SJSA1 (cell line): ENCODE data around the gene TGFBR1. TPM values are rescaled to one million over a fixed set of nuclear protein-coding genes. Genes with fewer than 3 reads are reported as not detected.

Source experiments
- DNase-seq, 2 experiments: peaks; one replicate each; pipeline ENCODE4 v3.0.0-alpha.2; 2015 to 2020; ENCODE audit warnings: low spot score in 2 of 2, low read depth in 1 of 2
- H3K27ac ChIP-seq: fragments of 250-450 bp; sonication (Bioruptor Pico); 2 replicates; pipeline ENCODE4 v1.5.1; 2020; ENCODE audit warnings: mild to moderate bottlenecking, moderate library complexity
- H3K27me3 ChIP-seq: fragments of 250-450 bp; sonication (Bioruptor Pico); replicated peaks from 2 replicates; pipeline ENCODE4 v1.5.1; 2020; ENCODE audit warnings: mild to moderate bottlenecking, moderate library complexity
- H3K36me3 ChIP-seq: fragments of 250-450 bp; sonication (Bioruptor Pico); 2 replicates; pipeline ENCODE4 v1.5.1; 2020; ENCODE audit warnings: mild to moderate bottlenecking
- H3K4me1 ChIP-seq: fragments of 250-450 bp; sonication (Bioruptor Pico); replicated peaks from 2 replicates; pipeline ENCODE4 v1.6.1; 2021; ENCODE audit warnings: mild to moderate bottlenecking
- H3K4me3 ChIP-seq: fragments of 250-450 bp; sonication (Bioruptor Pico); 2 replicates; pipeline ENCODE4 v1.5.1; 2020; ENCODE audit warnings: mild to moderate bottlenecking
- H3K9me3 ChIP-seq: fragments of 250-450 bp; sonication (Bioruptor Pico); replicated peaks from 2 replicates; pipeline ENCODE4 v1.5.1; 2020; ENCODE audit warnings: mild to moderate bottlenecking
- total RNA-seq: library from RNA; depleted of rRNA; stranded (reverse); fragments of >200 nt; shearing (Covaris generic); gene quantifications from 2 replicates; pipeline ENCODE4 v1.2.3, GENCODE V29; 2014

Gene TGFBR1
- total RNA-seq, 1 experiment from 2014 or later, result 36.0 TPM

DNA sequence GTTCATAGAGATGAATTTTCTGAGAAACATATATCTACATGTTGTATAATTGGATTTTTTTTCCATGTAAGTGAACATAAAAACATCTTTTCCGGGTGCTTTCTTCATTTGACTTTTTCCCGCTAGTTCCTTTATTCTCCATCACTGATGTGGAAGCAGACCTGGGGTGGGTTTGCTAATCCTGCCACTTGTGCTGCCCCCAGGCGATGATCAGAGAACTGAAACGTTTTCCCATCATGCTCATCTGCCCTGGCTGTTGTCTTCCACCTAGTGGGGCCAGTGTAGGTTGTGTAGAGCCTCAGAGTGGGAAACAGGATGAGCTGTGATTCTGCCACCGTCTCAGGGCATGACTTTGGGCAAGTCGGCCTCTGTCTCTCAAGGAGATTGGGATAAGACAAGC, 34.2 kb upstream of the TGFBR1 start:
- H3K4me1 ChIP-seq, result peaks cover 17% of the 10 kb centered on the region
- H3K27ac ChIP-seq, result no peak overlapping the region

DNA sequence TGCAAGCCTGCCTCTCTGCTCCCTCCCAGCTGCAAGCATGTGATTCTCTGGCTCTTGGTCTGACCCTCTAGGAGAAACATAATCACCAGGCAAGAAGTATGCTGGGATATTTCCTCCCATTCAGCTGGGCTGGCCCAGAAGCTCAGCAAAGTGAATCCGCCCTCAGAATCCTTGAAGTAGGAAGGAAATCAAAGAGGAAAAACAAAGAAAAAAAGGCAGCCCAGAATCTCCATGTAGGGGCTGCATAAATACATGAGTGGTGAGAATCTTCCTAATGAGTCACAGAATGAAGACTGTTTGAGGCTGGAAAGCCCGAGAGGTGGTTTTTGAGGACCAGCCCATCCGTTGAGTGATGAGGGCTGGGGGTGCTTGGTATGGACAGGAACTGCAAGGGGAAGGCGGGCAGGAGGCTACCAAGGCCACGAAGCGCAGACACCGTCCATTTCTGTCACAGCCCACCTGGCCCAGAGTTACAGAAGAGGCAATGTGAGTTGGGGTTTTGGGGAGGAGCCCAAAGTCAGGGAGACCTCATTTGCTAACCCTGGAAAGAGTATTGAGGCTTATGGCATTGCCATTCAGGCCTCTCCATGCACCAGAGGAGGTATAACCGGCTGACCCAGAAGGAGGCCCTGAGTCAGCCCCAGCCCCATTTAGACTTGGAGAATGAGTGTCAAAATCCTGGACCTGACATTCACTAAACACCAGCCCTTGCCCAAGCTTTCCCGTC, 33.4 kb upstream of the TGFBR1 start:
- Histone ChIP-seq H3K4me1 (peaks cover 21% of the 10 kb centered on the region), H3K36me3 (no peaks in the 10 kb centered on the region), H3K27me3 (no peaks in the 10 kb centered on the region), H3K4me3 (no peak overlapping the region), H3K27ac (no peak overlapping the region), H3K9me3 (no peaks in the 10 kb centered on the region)
- DNase-seq, result no peak

More for the DNA sequence above, 34.2 kb upstream of the TGFBR1 start:
- Histone ChIP-seq H3K4me3 (no peak overlapping the region), H3K27me3 (no peaks in the 10 kb centered on the region), H3K36me3 (no peaks in the 10 kb centered on the region), H3K9me3 (no peaks in the 10 kb centered on the region)
- DNase-seq, result no peak

DNA sequence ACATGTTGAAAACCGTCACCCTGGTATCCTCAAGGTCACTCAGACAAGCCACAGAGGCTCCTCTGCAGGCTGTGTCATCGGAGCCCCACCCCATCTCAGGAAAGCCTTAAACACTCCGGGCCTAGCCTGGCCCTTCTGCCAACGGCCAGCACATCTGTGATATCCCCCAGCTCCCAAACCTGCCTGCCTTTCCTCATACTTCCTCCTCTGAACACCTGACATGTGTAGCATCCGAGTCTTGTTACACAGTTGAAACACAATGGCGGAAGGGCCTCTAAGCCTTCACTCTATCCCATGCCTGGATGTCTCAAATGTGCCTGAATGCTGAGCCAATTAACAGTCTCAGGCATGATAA, 32.9 kb upstream of the TGFBR1 start:
- H3K4me1 ChIP-seq, result peaks cover 21% of the 10 kb centered on the region
- no peaks in the 10 kb centered on the region for H3K27me3 ChIP-seq
- no peaks in the 10 kb centered on the region for H3K9me3 ChIP-seq
- H3K36me3 ChIP-seq, result no peaks in the 10 kb centered on the region
- no peak overlapping the region for H3K4me3 ChIP-seq
- DNase-seq, result no peak
- no peak overlapping the region for H3K27ac ChIP-seq

DNA sequence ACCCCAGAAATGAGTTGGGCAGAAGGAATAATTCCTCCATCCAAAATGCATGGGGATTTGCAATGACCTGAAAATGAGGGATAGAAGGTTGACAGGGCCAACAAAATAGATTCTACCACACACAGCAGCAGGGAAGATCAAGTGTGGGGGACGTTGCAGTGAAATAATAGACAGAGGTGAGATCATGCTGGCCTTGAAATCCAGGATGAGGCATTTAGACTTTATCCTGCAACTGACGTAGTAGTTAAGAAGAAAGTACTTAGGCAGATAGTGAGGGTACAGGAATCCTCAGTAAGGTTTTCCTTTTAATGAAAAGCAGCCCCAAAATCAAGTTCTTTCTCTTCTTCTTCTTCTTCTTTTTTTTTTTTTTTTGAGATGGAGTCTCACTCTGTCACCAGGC, 31.6 kb upstream of the TGFBR1 start:
- peaks cover 21% of the 10 kb centered on the region for H3K4me1 ChIP-seq
- no peaks in the 10 kb centered on the region for H3K9me3 ChIP-seq
- no peak for DNase-seq
- no peak overlapping the region for H3K4me3 ChIP-seq
- H3K27ac ChIP-seq, result no peak overlapping the region
- no peaks in the 10 kb centered on the region for H3K36me3 ChIP-seq
- H3K27me3 ChIP-seq, result no peaks in the 10 kb centered on the region

DNA sequence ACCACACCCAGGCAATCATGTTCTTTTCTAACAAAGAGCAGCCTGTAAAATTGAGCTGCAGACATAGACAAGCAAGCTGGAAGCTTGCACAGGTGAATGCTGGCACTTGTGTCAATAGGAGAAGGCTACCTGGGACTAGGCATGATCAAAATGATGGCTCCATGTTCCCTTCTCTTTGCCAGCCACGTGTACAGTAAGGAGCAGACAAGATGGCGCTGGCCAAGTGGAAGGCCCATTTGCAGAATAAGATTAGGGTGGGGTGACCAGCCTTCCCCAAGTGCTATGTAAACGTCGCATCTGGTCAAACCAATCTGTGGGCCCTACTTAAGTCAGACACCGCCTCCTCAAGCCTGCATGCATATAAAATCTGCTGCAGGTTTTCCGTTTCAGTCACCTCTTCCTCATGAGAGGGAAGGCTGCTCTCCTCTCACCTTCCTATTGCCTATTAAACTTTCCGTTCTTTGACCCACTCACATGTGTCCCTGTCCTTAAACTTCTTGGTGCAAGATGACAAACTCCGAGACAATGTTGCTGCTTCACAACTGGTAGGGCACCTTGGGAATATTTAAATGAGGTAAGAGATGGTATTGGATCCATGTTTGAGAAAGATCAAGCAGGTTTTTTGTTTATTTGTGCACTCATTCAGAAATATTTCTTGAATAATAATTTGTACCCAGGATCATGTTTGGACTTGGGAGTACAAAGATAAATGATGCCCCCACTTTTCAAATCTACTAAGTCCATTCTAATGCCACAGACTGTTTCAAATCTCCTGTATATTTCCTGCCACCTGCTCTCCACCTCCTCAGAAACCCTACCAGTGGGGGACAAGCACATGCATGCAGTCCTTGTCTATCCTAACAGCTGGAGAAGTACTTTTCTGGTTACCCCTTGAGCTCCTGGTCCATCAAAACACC, 30.7 kb upstream of the TGFBR1 start:
- H3K27ac ChIP-seq, result no peak overlapping the region
- H3K4me3 ChIP-seq, result no peak overlapping the region
- H3K4me1 ChIP-seq, result peaks cover 21% of the 10 kb centered on the region
- no peak for DNase-seq
- no peaks in the 10 kb centered on the region for H3K36me3 ChIP-seq
- no peaks in the 10 kb centered on the region for H3K9me3 ChIP-seq
- H3K27me3 ChIP-seq, result no peaks in the 10 kb centered on the region

DNA sequence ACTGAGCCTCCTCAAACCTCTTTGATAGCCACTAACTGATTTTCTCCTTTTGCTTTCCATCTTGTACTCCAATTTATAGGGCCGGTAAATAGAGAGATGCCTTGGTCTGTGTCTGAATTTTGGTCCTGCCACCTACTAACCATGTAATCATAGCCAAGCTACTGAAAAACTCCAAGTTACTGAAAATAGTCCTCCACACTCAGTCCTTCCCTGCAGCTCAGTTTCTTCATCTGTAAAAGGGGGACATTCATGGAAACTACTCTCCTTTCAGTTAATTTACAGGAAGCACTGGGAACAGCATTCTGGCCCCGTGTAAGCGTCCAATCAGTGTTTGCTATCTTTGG, 30.0 kb upstream of the TGFBR1 start:
- Histone ChIP-seq H3K27ac (no peak overlapping the region), H3K27me3 (no peaks in the 10 kb centered on the region), H3K36me3 (no peaks in the 10 kb centered on the region), H3K4me1 (peaks cover 21% of the 10 kb centered on the region), H3K9me3 (no peaks in the 10 kb centered on the region), H3K4me3 (no peak overlapping the region)
- DNase-seq, result no peak

DNA sequence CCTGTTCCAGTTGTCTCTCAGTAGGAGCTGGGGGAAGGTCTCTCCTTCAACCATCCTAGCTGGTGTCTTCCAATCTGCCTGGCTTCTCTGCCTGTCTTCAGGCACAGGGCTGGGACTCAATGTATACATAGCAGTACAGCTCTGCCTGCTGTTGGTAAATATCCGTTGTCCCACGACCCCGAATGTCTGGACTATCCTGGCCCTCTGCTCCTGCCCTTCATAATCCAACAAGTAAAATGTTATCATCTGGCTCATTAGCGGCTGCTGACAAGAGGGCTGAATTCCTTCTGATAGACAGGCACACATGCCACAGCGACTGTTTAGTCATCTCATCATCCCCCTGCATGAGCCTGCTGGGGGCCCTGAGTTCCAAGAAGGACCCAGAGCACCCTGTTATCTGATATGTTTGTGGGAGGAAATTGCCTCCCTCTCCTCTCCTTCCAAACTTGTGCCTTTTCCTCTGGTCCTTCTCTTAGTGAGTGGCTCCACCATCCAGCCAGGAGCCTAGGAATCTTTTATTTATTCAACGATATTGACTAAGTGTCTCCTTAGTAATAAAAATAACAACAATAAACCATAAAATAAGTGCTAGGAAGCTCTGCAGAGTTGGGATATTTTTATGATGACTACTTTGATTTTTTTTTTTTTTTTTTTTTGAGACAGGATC, 29.5 kb upstream of the TGFBR1 start:
- Histone ChIP-seq H3K4me3 (no peak overlapping the region), H3K4me1 (peaks cover 21% of the 10 kb centered on the region), H3K9me3 (no peaks in the 10 kb centered on the region), H3K36me3 (no peaks in the 10 kb centered on the region), H3K27me3 (no peaks in the 10 kb centered on the region), H3K27ac (peak overlapping the region; percentile 6; the same call in 1 of the 2 replicates)
- peak in 1 of 2 experiments; percentile 46 for DNase-seq

DNA sequence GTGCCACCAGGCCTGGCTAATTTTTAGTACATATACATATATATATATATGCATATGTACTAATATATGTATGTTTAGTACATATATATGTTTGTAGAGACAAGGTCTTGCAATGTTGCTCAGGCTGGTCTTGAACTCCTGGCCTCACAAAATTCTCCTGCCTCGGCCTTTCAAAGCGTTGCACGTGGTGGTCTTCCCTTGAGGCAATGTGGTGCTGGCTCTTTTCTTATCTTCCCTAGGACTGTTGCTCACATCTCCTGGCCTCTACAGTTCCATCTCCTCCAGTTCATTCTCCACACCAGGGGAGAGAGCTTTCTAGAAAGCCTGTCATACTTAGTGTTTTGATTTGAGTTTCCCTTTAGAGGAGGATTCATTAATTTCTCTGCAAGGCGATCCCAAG, 28.9 kb upstream of the TGFBR1 start:
- no peak overlapping the region for H3K4me3 ChIP-seq
- no peaks in the 10 kb centered on the region for H3K9me3 ChIP-seq
- no peak for DNase-seq
- H3K27ac ChIP-seq, result no peak overlapping the region
- H3K36me3 ChIP-seq, result no peaks in the 10 kb centered on the region
- H3K27me3 ChIP-seq, result no peaks in the 10 kb centered on the region
- peaks cover 21% of the 10 kb centered on the region for H3K4me1 ChIP-seq

DNA sequence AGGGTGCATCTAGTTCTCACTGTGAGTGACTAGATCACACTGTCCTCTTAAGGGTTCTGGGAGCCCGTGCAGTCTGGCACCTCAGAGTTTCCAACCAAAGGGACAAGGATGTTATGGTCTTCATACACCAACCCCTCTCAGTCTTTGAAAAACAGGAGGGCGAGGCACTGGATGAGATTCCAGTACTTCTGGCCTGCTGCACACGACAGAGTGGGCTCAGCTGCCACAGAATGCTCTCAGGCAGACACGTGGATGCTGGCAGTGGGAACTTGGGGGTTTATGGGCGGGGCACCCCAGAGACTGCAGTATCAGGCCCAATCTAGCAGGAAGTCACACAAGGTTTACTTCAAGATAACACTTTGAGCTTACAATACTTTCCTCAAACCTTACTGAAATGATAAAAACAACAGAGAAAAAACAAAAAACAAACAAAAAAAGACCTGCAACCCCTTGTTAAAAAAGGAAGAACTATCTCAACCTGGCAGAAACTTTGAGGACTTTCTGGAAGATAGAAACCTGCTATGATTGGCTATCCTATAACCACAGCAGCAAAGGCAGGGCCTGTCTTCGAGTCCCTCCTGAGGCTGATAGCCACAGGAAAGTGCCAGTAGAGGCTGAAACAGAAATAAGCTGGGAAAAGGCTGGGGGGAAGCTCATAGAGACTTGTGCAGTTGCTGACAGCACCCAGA, 28.3 kb upstream of the TGFBR1 start:
- H3K4me1 ChIP-seq, result peaks cover 16% of the 10 kb centered on the region
- no peaks in the 10 kb centered on the region for H3K36me3 ChIP-seq
- H3K9me3 ChIP-seq, result no peaks in the 10 kb centered on the region
- H3K27me3 ChIP-seq, result no peaks in the 10 kb centered on the region
- H3K27ac ChIP-seq, result no peak overlapping the region
- DNase-seq, result no peak
- H3K4me3 ChIP-seq, result no peak overlapping the region

DNA sequence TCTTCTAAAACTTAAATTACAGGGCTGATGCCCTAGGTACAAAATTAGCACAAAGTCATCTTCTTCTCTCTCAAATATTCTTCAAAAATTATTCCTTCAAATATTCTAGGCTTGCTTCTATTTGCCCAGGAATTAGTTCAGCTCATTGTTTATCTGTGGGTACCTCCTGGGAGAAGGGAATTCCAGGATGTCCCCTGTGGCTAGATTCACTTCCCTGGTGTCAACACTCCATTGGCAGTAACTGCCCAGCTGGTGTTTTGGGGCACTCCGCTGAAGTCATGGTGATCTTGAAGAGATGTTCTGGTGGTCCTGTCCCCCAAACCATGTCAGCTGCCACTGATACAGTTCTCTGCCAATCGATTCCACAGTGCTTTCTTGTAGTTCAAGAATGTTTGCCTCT, 26.2 kb upstream of the TGFBR1 start:
- Histone ChIP-seq H3K27ac (no peak overlapping the region), H3K9me3 (no peaks in the 10 kb centered on the region), H3K36me3 (no peaks in the 10 kb centered on the region), H3K27me3 (no peaks in the 10 kb centered on the region), H3K4me1 (peaks cover 13% of the 10 kb centered on the region), H3K4me3 (no peak overlapping the region)
- DNase-seq, result no peak

DNA sequence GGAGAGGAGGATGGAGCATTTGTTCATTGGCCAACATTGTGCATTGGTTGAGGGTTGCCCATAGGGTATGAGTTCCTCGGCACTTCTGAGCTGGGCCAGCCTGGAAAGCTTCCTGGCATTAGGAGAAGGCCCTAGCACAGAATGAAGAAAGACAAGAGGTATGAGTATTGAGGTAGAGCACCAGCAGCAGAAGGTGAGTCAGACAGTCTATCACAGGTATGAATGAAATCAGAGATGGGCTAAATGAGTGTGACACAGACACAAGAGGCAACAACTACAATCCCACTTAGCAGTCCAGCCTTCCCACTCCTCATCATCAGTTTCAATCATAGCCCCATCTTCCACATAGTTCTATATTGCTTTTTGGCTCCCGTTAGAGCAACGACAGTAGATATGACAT, 25.4 kb upstream of the TGFBR1 start:
- H3K4me3 ChIP-seq, result no peak overlapping the region
- H3K9me3 ChIP-seq, result no peaks in the 10 kb centered on the region
- no peak for DNase-seq
- no peaks in the 10 kb centered on the region for H3K36me3 ChIP-seq
- peaks cover 13% of the 10 kb centered on the region for H3K4me1 ChIP-seq
- no peaks in the 10 kb centered on the region for H3K27me3 ChIP-seq
- no peak overlapping the region for H3K27ac ChIP-seq

DNA sequence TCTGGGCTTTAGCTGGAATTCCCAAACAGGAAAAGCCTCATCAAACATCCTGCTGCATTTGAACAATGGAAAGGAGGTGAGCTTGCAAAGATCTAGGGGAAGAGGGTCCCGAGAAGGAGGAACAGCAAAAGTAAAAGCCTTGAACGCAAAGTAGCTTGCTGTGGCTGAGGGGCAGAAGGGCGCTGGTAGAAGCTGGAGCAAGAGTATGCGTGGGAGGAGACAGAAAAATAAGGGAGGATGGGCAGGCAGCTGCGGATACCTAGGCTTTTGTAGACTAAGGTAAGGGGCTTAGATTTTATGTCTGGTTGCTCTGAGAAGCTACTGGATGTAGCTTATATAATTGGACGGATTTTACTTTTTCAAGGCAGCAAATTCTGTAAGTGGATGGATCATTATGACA, 21.9 kb upstream of the TGFBR1 start:
- no peak overlapping the region for H3K4me3 ChIP-seq
- H3K27me3 ChIP-seq, result no peaks in the 10 kb centered on the region
- H3K4me1 ChIP-seq, result peaks cover 17% of the 10 kb centered on the region
- DNase-seq, result no peak
- no peak overlapping the region for H3K27ac ChIP-seq
- H3K9me3 ChIP-seq, result no peaks in the 10 kb centered on the region
- H3K36me3 ChIP-seq, result no peaks in the 10 kb centered on the region
